HCT116 (cell line): Measurements from ENCODE around the gene NBL1. TPM values are rescaled to one million over a fixed set of nuclear protein-coding genes. Genes with fewer than 3 reads are reported as not detected.

Experiments used
- ATAC-seq: fragments of 200-7000 bp; cut with Tn5 transposase; 2 replicates; pipeline ENCODE4 v1.9.1; 2020; ENCODE audit warnings: mild to moderate bottlenecking, moderate library complexity
- BruUV-seq: library from RNA; stranded (reverse); fragments of 400-500 nt; replicated peaks from 2 replicates; lab custom pipeline; 2021; lab: Mats Ljungman, UMichigan
- CTCF ChIA-PET: fragments of 300-600 bp; sonication (Branson Sonifier 250); formaldehyde crosslinking; loops from one replicate; lab custom pipeline; 2021; ENCODE audit warnings: antibody characterized with exemption; lab: Charles Lee
- POLR2A ChIA-PET: fragments of 300-600, 350-600 bp; sonication (Branson Sonifier 250); formaldehyde crosslinking; loops from one replicate; lab custom pipeline; 2021; ENCODE audit warnings: antibody characterized with exemption; lab: Charles Lee
- RAD21 ChIA-PET, 2 experiments: fragments of 300-600 bp; sonication (Branson Sonifier 250); formaldehyde crosslinking; loops; one replicate each; lab custom pipeline; 2023; ENCODE audit warnings: low total read pairs in 2 of 2; ENCODE audit not compliant: uncharacterized antibody in 2 of 2, unreplicated experiment in 2 of 2, low non-redundant PET in 1 of 2; lab: Charles Lee
- DNase-seq: peaks from one replicate; pipeline ENCODE4 v3.0.0-alpha.2; 2010; ENCODE audit warnings: low read depth, low spot score
- H2AFZ ChIP-seq: fragments of 200-600 bp; shearing (Covaris generic), sonication (generic); 2 replicates; pipeline ENCODE4 v1.6.1; 2017; ENCODE audit warnings: low read depth, mixed run types, mixed read lengths, antibody characterized with exemption, low read length; ENCODE audit not compliant: poor library complexity, severe bottlenecking
- H3K27ac ChIP-seq: 2 replicates; pipeline ENCODE4 v1.5.1; 2012; ENCODE audit warnings: low read depth, low read length
- H3K27me3 ChIP-seq: fragments of 200-600 bp; sonication (generic); 2 replicates; pipeline ENCODE4 v1.6.1; 2016; ENCODE audit warnings: mixed run types, low read length, mixed read lengths; ENCODE audit not compliant: insufficient read depth
- H3K36me3 ChIP-seq, 2 experiments: fragments of 200-500 bp in 1 of 2; fragments of 200-600 bp in 1 of 2; sonication (Bioruptor generic) in 1 of 2; sonication (generic) in 1 of 2; 2 replicates each; pipeline versions ENCODE4 v1.5.1 to v1.6.1; 2014 to 2016; ENCODE audit warnings: low read length in 2 of 2, inconsistent platforms in 1 of 2, mixed read lengths in 1 of 2, mixed run types in 1 of 2; ENCODE audit not compliant: insufficient read depth in 2 of 2, control insufficient read depth in 1 of 2
- H3K4me1 ChIP-seq, 2 experiments: fragments of 200-600 bp in 1 of 2; sonication (generic) in 1 of 2; 2 replicates each; pipeline versions ENCODE4 v1.5.1 to v1.6.1; 2012 to 2017; ENCODE audit warnings: low read length in 2 of 2, inconsistent platforms in 1 of 2, mild to moderate bottlenecking in 1 of 2, mixed read lengths in 1 of 2, mixed run types in 1 of 2, moderate library complexity in 1 of 2; ENCODE audit not compliant: insufficient read depth in 2 of 2, control insufficient read depth in 1 of 2
- H3K4me2 ChIP-seq: fragments of 200-600 bp; sonication (generic); 2 replicates; pipeline ENCODE4 v1.6.1; 2017; ENCODE audit warnings: mixed run types, low read length, mixed read lengths
- H3K4me3 ChIP-seq, 2 experiments: fragments of 200-600 bp in 1 of 2; sonication (generic) in 1 of 2; replicated peaks in 1 of 2; 2 replicates each; pipeline ENCODE4 v1.5.1; 2011 to 2016; ENCODE audit warnings: low read length in 2 of 2, control low read depth in 1 of 2, low read depth in 1 of 2, mild to moderate bottlenecking in 1 of 2, mixed read lengths in 1 of 2, mixed run types in 1 of 2
- H3K79me2 ChIP-seq: fragments of 200-600 bp; sonication (generic); 2 replicates; pipeline ENCODE4 v1.6.1; 2017; ENCODE audit warnings: mild to moderate bottlenecking, mixed run types, low read length, moderate library complexity, mixed read lengths; ENCODE audit not compliant: insufficient read depth
- H3K9ac ChIP-seq: fragments of 200-600 bp; sonication (generic); 2 replicates; pipeline ENCODE4 v1.6.1; 2016; ENCODE audit warnings: low read length, mixed read lengths
- H3K9me2 ChIP-seq: fragments of 200-600 bp; sonication (generic), shearing (Covaris generic); 2 replicates; pipeline ENCODE4 v1.6.1; 2017; ENCODE audit warnings: mixed run types, mild to moderate bottlenecking, moderate library complexity; ENCODE audit not compliant: insufficient read depth
- H3K9me3 ChIP-seq, 2 experiments: fragments of 200-500 bp in 1 of 2; fragments of 200-600 bp in 1 of 2; sonication (Bioruptor generic) in 1 of 2; sonication (generic) in 1 of 2; 2 replicates each; pipeline ENCODE4 v1.6.1; 2014 to 2017; ENCODE audit warnings: low read length in 2 of 2, mixed read lengths in 2 of 2, inconsistent platforms in 1 of 2, low read depth in 1 of 2, mild to moderate bottlenecking in 1 of 2, mixed run types in 1 of 2, moderate library complexity in 1 of 2; ENCODE audit not compliant: control insufficient read depth in 1 of 2, insufficient read depth in 1 of 2
- H4K20me1 ChIP-seq: fragments of 200-600 bp; sonication (generic), shearing (Covaris generic); 2 replicates; pipeline ENCODE4 v1.6.1; 2017; ENCODE audit warnings: mixed run types, mild to moderate bottlenecking, moderate library complexity; ENCODE audit not compliant: insufficient read depth
- EGR1 ChIP-seq: IDR thresholded peaks from 2 replicates; pipeline ENCODE4 v1.6.1; 2012; ENCODE audit warnings: low read depth
- ELF1 ChIP-seq: IDR thresholded peaks from 2 replicates; pipeline ENCODE4 v1.6.1; 2012; ENCODE audit warnings: low read depth, borderline replicate concordance
- POLR2A ChIP-seq: IDR thresholded peaks from 2 replicates; pipeline ENCODE4 v1.7.0; 2011; ENCODE audit warnings: borderline replicate concordance; ENCODE audit not compliant: insufficient read depth, insufficient read length; ENCODE audit errors: extremely low read depth
- POLR2AphosphoS5 ChIP-seq: IDR thresholded peaks from 2 replicates; pipeline ENCODE4 v1.6.1; 2011; ENCODE audit warnings: mild to moderate bottlenecking, low read depth, low read length, moderate library complexity
- RAD21 ChIP-seq: IDR thresholded peaks from 2 replicates; pipeline ENCODE4 v1.6.1; 2012; ENCODE audit warnings: low read depth, mild to moderate bottlenecking
- REST ChIP-seq: IDR thresholded peaks from 2 replicates; pipeline ENCODE4 v1.6.1; 2012; ENCODE audit warnings: low read depth
- SIN3A ChIP-seq: IDR thresholded peaks from 2 replicates; pipeline ENCODE4 v1.6.1; 2012; ENCODE audit warnings: low read depth
- TCF7L2 ChIP-seq: IDR thresholded peaks from 2 replicates; pipeline ENCODE4 v1.7.0; 2011; ENCODE audit warnings: borderline replicate concordance, inconsistent platforms; ENCODE audit not compliant: insufficient read depth, insufficient read length; ENCODE audit errors: extremely low read depth
- YY1 ChIP-seq: IDR thresholded peaks from 2 replicates; pipeline ENCODE4 v1.6.1; 2011; ENCODE audit warnings: low read length, low read depth, moderate library complexity, mild to moderate bottlenecking; ENCODE audit not compliant: insufficient replicate concordance; ENCODE audit errors: extremely low read depth
- ZBTB33 ChIP-seq: IDR thresholded peaks from 2 replicates; pipeline ENCODE4 v1.6.1; 2011; ENCODE audit warnings: mild to moderate bottlenecking, low read length, moderate library complexity; ENCODE audit not compliant: insufficient replicate concordance; ENCODE audit errors: extremely low read depth
- ZFX ChIP-seq: fragments of 450-650 bp; IDR thresholded peaks from 2 replicates; pipeline ENCODE4 v1.6.1; 2017
- intact Hi-C: fragments of 100-400 bp; cut with micrococcal nuclease; formaldehyde crosslinking; loops from 2 replicates; pipeline ENCODE4 v1.10.0; 2022
- total RNA-seq: library from RNA; stranded (reverse); gene quantifications from one replicate; pipeline ENCODE4 v1.2.1, GENCODE V29; 2021; ENCODE audit not compliant: unreplicated experiment
- TF ChIP-seq, protein P1 (sequence below), 3 experiments: fragments of 200-600 bp in 1 of 3; sonication (generic) in 1 of 3; IDR thresholded peaks in 2 of 3; conservative IDR thresholded peaks in 1 of 3; 2 replicates each; pipeline ENCODE4 v1.5.1; 2012 to 2017; ENCODE audit warnings: low read depth in 2 of 3, low read length in 2 of 3, antibody characterized with exemption in 1 of 3, borderline replicate concordance in 1 of 3, control low read depth in 1 of 3, mild to moderate bottlenecking in 1 of 3, mixed read lengths in 1 of 3, mixed run types in 1 of 3, moderate library complexity in 1 of 3; ENCODE audit not compliant: insufficient read depth in 1 of 3

The NBL1 gene
- total RNA-seq, 1 experiment from 2014 or later, result 75.4 TPM

- ChIA-PET RAD21 (no interaction called here), CTCF (no interaction called here)
- Histone ChIP-seq H3K4me3 (no peak overlapping the region), H3K9me3 (no peaks in the 10 kb centered on the region), H3K27ac (no peak overlapping the region), H2AFZ (no peak overlapping the region), H3K9me2 (no peaks in the 10 kb centered on the region), H3K27me3 (no peaks in the 10 kb centered on the region), H3K4me2 (no peak overlapping the region), H3K36me3 (no peaks in the 10 kb centered on the region; a peak in 1 of 4 replicates), H3K9ac (no peak overlapping the region)
- ATAC-seq (no peak), DNase-seq (no peak)
- BruUV-seq, result no TSS peak
- intact Hi-C loops, result loop anchor here (5.0 kb wide), 2 partner anchors 42 to 118 kb away; partner anchors contain the start of gene NBL1
- no peak for TF ChIP-seq ZBTB33
- no peak for TF ChIP-seq TCF7L2
- TF ChIP-seq ELF1, result no peak
- TF ChIP-seq, protein P1, sequence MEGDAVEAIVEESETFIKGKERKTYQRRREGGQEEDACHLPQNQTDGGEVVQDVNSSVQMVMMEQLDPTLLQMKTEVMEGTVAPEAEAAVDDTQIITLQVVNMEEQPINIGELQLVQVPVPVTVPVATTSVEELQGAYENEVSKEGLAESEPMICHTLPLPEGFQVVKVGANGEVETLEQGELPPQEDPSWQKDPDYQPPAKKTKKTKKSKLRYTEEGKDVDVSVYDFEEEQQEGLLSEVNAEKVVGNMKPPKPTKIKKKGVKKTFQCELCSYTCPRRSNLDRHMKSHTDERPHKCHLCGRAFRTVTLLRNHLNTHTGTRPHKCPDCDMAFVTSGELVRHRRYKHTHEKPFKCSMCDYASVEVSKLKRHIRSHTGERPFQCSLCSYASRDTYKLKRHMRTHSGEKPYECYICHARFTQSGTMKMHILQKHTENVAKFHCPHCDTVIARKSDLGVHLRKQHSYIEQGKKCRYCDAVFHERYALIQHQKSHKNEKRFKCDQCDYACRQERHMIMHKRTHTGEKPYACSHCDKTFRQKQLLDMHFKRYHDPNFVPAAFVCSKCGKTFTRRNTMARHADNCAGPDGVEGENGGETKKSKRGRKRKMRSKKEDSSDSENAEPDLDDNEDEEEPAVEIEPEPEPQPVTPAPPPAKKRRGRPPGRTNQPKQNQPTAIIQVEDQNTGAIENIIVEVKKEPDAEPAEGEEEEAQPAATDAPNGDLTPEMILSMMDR (IDR thresholded peaks at IDR 0.05 in 2 of 3, conservative IDR thresholded peaks at IDR 0.05 in 1 of 3; ENCODE audit: borderline replicate concordance in 1 of 3, insufficient read depth in 1 of 3, low read depth in 2 of 3, low read length in 2 of 3), result no peak
- no peak for TF ChIP-seq EGR1
- no peak for TF ChIP-seq REST
- no peak for TF ChIP-seq ZFX
- TF ChIP-seq POLR2AphosphoS5, result no peak
- no peak for TF ChIP-seq YY1
- TF ChIP-seq RAD21, result no peak
- no peak for TF ChIP-seq SIN3A
- TF ChIP-seq POLR2A, result no peak
- TF ChIP-seq, all 23 proteins: peak for 0
- Histone ChIP-seq H3K4me1 (peaks cover 3 to 21% of the 10 kb centered on the region in 2 experiments; a peak in 3 of 4 replicates), H4K20me1 (peaks cover 10% of the 10 kb centered on the region; the same call in 1 of the 2 replicates), H3K79me2 (peaks cover 80% of the 10 kb centered on the region)
- POLR2A ChIA-PET, result no interaction called here
Observed at GRCh38 chr1:19599810-19600209, 44.3 kb upstream of the NBL1 start.
